Fibroblast of lung (primary cell): ENCODE results near the gene SIRT2.

Source experiments
- CTCF ChIP-seq, 2 donors: IDR thresholded peaks in 1 of 2; conservative IDR thresholded peaks in 1 of 2; 1 replicate in 1 of 2; 2 replicates in 1 of 2; pipeline ENCODE4 v1.5.1; 2011 to 2012; ENCODE audit warnings: low read length in 2 of 2, control low read depth in 1 of 2, inconsistent platforms in 1 of 2, low read depth in 1 of 2, mild to moderate bottlenecking in 1 of 2
- EZH2 ChIP-seq: IDR thresholded peaks from 2 replicates; pipeline ENCODE4 v1.5.1; 2012; ENCODE audit warnings: low read length, control low read depth, mild to moderate bottlenecking; ENCODE audit errors: missing control alignments

- TF ChIP-seq CTCF (conservative IDR thresholded peaks at IDR 0.05 in 1 of 2, IDR thresholded peaks at IDR 0.05 in 1 of 2; ENCODE audit: low read depth in 1 of 2, low read length in 2 of 2), result no peak
- no peak for TF ChIP-seq EZH2
Observed at GRCh38 chr19:38862321-38863059, 36.9 kb downstream of the SIRT2 start.
